ENCODE measurements around the gene PTX4. TPM values are rescaled to one million over a fixed set of nuclear protein-coding genes. Genes with fewer than 3 reads are reported as not detected.

The PTX4 gene
- total RNA-seq, 1 donor from 2014 or later: not detected

- DNase-seq: no peak
Observed at GRCh38 chr16:1523581-1524245, 35.0 kb upstream of the PTX4 start.

GRCh38 chr16:1520461-1520860 lies 31.7 kb upstream of the PTX4 start:
- no peak for DNase-seq

GRCh38 chr16:1519831-1520230 lies 31.1 kb upstream of the PTX4 start:
- no peak for DNase-seq

- no peak for DNase-seq
Observed at GRCh38 chr16:1518626-1519135, 29.9 kb upstream of the PTX4 start.

- no peak for DNase-seq
Observed at GRCh38 chr16:1514507-1514906, 25.8 kb upstream of the PTX4 start.

- peak; percentile 67 for DNase-seq
Observed at GRCh38 chr16:1512774-1513173, 24.0 kb upstream of the PTX4 start.

GRCh38 chr16:1511662-1512569 lies 23.2 kb upstream of the PTX4 start:
- peak; percentile 44 for DNase-seq

- no peak for DNase-seq
Observed at GRCh38 chr16:1510941-1511351, 22.2 kb upstream of the PTX4 start.

GRCh38 chr16:1510272-1510671 lies 21.5 kb upstream of the PTX4 start:
- no peak for DNase-seq

- DNase-seq: peak; percentile 59
Observed at GRCh38 chr16:1509307-1510221, 20.8 kb upstream of the PTX4 start.

- DNase-seq: no peak
Observed at GRCh38 chr16:1508494-1509187, 19.9 kb upstream of the PTX4 start.

- DNase-seq: no peak
Observed at GRCh38 chr16:1506494-1507213, 17.9 kb upstream of the PTX4 start.

GRCh38 chr16:1505912-1506311 lies 17.2 kb upstream of the PTX4 start:
- no peak for DNase-seq

- DNase-seq: no peak
Observed at GRCh38 chr16:1505073-1505844, 16.5 kb upstream of the PTX4 start.

GRCh38 chr16:1503110-1503955 lies 14.6 kb upstream of the PTX4 start:
- no peak for DNase-seq

- no peak for DNase-seq
Observed at GRCh38 chr16:1502092-1503004, 13.6 kb upstream of the PTX4 start.

GRCh38 chr16:1501630-1502029 lies 12.9 kb upstream of the PTX4 start:
- DNase-seq: no peak

- no peak for DNase-seq
Observed at GRCh38 chr16:1500465-1501150, 11.9 kb upstream of the PTX4 start.

Measured in dermis blood vessel endothelial cell (primary cell).